Suppressor macrophage treated with lipopolysaccharide for 4 hours (primary cell): Measurements from ENCODE around the gene MOB2.
A peak's percentile ranks its signal among the peaks of the same experiment; 100 is the strongest.

Source experiments
- DNase-seq: peaks from one replicate; pipeline ENCODE4 v3.0.0-alpha.2; 2020

Gene MOB2

GRCh38 chr11:1484695-1485503 lies 1.7 kb downstream of the MOB2 start:
- DNase-seq = no peak

- DNase-seq = no peak
Observed at GRCh38 chr11:1484061-1484671, 2.4 kb downstream of the MOB2 start.

DNA sequence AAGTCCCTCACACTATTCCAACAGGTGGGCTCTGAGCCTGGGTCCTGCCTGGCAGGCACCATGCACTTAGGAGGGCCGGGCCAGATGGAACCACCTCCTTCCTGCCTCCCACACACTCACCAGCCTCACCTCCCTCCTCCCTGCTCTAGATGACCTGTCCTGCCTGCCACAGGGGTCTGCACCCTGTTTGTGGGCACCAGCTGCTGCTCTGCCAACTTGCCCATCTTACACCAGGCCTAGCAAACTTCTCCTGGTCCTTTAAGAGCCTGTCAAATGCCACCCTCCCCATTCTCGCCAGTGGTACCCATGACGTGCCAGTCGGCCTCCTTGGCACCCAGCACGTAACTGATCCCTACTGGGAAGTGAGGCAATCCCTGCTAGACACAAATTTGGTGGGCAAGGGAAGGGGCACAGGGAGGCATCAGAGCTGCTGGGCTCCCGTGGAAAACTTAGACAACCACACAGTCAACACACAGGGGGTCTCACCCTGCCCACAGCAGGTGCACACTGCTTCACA lies 3.1 kb downstream of the MOB2 start:
- DNase-seq = no peak

GRCh38 chr11:1482581-1483444 lies 3.8 kb downstream of the MOB2 start:
- DNase-seq = no peak

- no peak for DNase-seq
Observed at GRCh38 chr11:1481861-1482441, 4.6 kb downstream of the MOB2 start.

DNA sequence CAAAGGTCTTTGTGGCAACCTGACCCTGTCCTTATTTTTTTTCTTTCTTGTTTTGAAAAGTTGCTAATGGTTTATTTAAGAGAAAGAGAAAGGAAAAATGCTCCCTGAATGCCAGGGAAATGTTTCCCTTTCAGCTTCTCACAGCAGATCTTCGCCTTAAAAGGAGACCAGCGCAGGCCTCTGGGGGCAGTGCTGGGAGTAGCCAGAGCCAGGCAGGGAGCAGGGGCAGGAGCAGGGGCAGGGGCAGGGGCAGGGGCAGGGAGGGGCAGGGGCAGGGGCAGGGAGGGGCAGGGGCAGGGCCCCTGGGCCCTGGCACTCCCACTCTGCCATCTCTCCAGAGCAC lies 5.1 kb downstream of the MOB2 start:
- no peak for DNase-seq

GRCh38 chr11:1480555-1481482 lies 5.8 kb downstream of the MOB2 start:
- no peak for DNase-seq

DNA sequence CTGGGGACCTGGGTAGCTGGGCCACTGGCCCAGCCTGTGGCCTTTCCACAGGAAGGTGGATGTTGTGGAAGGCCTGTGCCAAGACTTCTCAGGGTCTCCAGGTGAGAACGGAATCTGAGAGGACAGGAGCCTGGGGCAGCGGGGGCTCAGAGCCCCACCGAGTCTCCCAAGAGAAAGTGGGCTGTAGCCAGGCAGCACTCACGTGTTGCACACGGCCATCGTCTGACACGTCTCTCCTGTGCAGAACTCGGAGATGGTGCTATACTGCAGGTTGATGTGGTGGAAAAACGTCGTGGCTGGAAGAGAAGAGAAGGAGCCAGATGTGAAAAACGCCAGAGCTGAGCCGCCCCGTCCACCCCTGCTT lies 6.4 kb downstream of the MOB2 start:
- DNase-seq = no peak

GRCh38 chr11:1479678-1480118 lies 6.9 kb downstream of the MOB2 start:
- no peak for DNase-seq

- no peak for DNase-seq
Observed at GRCh38 chr11:1479006-1479677, 7.4 kb downstream of the MOB2 start.

- DNase-seq = peak; percentile 29
Observed at GRCh38 chr11:1478544-1478943, 8.0 kb downstream of the MOB2 start.

DNA sequence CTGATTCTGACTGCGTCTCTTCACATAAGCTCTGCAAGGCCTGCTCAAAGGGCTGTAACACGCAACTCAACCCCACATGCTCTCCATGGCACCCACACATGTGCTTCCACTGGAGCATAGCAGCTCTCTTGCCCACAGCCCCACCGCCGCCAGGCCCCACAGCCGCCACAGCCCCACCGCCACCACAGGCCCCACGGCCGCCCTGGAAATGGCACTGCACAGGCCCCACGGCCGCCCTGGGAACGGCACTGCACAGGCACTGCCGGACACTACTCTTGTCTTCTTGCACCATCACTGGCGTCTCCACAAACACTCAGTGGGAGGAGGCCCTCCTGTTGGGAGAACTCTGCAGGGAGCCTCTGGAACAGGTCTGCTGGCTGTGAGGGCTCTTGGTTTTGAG lies 8.6 kb downstream of the MOB2 start:
- DNase-seq = no peak

DNA sequence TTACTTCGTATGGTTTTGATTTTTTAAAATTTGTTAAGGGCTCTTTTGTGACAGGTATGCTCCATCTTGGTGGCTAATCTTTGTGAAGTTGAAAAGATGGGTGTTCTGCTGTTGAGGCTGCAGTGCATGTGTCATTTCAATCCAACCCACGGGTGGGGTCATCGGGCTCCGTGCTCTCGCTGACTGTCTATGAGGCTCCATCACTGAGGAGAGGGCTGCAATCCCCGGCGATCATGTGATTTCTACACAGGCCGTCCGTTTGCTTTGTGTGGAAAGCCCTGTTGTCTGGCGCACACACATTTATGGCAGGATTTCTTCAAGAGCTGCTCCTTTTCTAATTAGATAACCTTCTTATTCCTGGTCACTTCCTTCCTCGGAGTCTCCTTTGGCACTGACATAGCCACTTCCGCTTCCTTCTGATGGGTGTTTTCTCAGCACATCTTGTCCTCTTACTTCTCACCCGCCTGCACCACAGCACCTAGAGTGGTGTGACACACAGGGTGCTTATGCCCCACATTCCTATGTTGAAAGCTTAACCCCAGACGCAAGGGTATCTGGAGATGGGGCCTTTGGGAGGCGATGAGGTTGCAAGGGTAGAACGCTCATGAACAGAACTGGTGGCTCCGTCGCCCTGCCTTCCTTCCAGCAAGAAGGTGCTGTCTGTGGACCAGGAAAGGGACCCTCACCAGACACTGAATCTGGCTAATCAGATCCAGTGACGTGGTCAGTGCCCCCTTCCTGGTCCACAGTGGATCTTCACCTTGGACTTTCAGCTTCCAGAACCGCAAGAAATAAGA lies 9.4 kb downstream of the MOB2 start:
- DNase-seq = no peak

DNA sequence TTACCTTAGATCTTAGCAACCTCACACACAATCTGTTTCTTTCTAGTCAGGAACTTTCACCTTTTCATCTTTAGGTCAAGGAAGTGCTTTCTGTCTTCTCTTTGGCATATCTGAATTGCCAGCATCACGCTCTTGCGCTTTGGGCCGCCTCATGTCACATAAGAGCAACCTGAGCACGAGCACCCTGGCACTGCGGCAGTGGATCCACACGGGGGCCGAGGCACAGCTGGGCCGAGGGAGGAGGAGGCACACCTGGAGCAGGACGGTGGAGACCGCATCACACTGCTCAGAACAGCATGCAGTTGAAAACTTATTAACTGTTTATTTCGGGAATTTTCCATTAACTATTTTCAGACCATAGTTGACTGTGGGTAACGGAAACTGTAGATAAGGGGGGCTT lies 10.7 kb downstream of the MOB2 start:
- no peak for DNase-seq

- DNase-seq = no peak
Observed at GRCh38 chr11:1473786-1474185, 12.8 kb downstream of the MOB2 start.

GRCh38 chr11:1473011-1473628 lies 13.5 kb downstream of the MOB2 start:
- DNase-seq = no peak

DNA sequence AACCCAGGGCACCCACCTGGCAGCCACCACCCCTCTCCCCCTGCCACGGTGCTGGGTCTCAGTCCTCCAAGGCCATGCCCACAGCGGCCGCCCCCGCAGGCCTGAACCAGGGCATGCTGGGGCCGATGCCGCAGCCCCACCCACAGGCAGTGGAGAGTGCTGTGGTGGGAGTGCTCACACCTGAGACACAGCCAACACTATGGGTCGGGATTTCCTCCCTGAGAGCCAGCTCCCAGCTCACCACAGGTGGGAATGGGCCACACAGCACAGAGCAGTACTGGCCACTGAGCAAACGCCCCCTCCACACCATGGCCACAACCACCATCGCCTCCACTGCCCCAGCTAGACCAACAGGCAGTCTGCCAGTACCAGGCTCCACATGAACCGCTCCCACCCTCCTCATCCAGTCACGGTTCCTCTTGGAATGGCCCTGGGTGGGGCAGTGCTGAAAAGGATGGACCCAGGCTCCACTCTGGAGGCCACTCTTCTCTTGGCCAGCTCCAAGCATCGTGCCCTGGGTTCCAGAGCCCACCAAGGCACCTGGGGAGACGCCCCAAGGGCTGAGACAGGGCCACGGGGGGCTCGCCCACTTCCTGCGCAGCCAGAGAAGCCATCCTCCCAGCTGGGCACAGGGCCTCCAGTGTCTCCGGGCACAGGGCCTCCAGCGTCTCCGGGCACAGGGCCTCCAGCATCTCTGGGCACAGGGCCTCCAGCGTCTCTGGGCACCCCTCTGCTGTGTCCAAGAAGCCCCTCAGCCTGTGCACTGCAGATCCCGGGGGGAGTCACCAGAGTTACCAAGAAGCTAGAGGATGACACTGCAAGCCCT lies 14.2 kb downstream of the MOB2 start:
- no peak for DNase-seq

GRCh38 chr11:1471736-1472135 lies 14.8 kb downstream of the MOB2 start:
- no peak for DNase-seq
